ENCODE measurements around the gene DAPK1.

- TF ChIP-seq, protein P1, sequence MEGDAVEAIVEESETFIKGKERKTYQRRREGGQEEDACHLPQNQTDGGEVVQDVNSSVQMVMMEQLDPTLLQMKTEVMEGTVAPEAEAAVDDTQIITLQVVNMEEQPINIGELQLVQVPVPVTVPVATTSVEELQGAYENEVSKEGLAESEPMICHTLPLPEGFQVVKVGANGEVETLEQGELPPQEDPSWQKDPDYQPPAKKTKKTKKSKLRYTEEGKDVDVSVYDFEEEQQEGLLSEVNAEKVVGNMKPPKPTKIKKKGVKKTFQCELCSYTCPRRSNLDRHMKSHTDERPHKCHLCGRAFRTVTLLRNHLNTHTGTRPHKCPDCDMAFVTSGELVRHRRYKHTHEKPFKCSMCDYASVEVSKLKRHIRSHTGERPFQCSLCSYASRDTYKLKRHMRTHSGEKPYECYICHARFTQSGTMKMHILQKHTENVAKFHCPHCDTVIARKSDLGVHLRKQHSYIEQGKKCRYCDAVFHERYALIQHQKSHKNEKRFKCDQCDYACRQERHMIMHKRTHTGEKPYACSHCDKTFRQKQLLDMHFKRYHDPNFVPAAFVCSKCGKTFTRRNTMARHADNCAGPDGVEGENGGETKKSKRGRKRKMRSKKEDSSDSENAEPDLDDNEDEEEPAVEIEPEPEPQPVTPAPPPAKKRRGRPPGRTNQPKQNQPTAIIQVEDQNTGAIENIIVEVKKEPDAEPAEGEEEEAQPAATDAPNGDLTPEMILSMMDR (IDR thresholded peaks at IDR 0.05; ENCODE audit: low read length) = no peak
- no peak for TF ChIP-seq EZH2 (IDR thresholded peaks at IDR 0.05; ENCODE audit: borderline replicate concordance, low read length)
Measured at GRCh38 chr9:87638292-87638691, 140.6 kb downstream of the DAPK1 start.

Measured in OCI-LY1 (cell line).